Mesendoderm (in vitro differentiated cells): Measurements from ENCODE around the gene DNAI4.
"Not testable (repeated sequence)": the region's sequence is repeated elsewhere in the genome, so short reads cannot be mapped to it uniquely, and the experiment has no call there.

Experiments
- DNase-seq: peaks from one replicate; pipeline ENCODE4 v3.0.0; 2013
- H2AK5ac ChIP-seq: 2 replicates; pipeline ENCODE4 v1.6.1; 2013; ENCODE audit warnings: low read length, inconsistent platforms
- H2BK120ac ChIP-seq: 2 replicates; pipeline ENCODE4 v1.6.1; 2013; ENCODE audit warnings: low read depth, mild to moderate bottlenecking, low read length, moderate library complexity, mixed read lengths
- H2BK15ac ChIP-seq: replicated peaks from 2 replicates; pipeline ENCODE4 v1.6.1; 2013; ENCODE audit warnings: low read depth, mild to moderate bottlenecking, moderate library complexity
- H2BK5ac ChIP-seq: 2 replicates; pipeline ENCODE4 v1.6.1; 2013; ENCODE audit warnings: low read length, inconsistent platforms
- H3K18ac ChIP-seq: 2 replicates; pipeline ENCODE4 v1.6.1; 2013; ENCODE audit warnings: mild to moderate bottlenecking, low read length, mixed read lengths
- H3K23ac ChIP-seq: one replicate; pipeline ENCODE4 v1.6.1; 2013; ENCODE audit warnings: low read length
- H3K27ac ChIP-seq: 2 replicates; pipeline ENCODE4 v1.5.1; 2013; ENCODE audit warnings: low read depth, mild to moderate bottlenecking, inconsistent platforms, low read length, moderate library complexity
- H3K27me3 ChIP-seq: 2 replicates; pipeline ENCODE4 v1.6.1; 2013; ENCODE audit warnings: low read length, control low read depth, mild to moderate bottlenecking, inconsistent platforms; ENCODE audit not compliant: insufficient read depth, poor library complexity
- H3K36me3 ChIP-seq: 2 replicates; pipeline ENCODE4 v1.6.1; 2013; ENCODE audit warnings: low read length, inconsistent platforms; ENCODE audit not compliant: control insufficient read depth, insufficient read depth
- H3K4ac ChIP-seq: one replicate; pipeline ENCODE4 v1.6.1; 2013; ENCODE audit warnings: low read depth, mild to moderate bottlenecking, low read length, moderate library complexity
- H3K4me1 ChIP-seq: 2 replicates; pipeline ENCODE4 v1.6.1; 2013; ENCODE audit warnings: low read depth, low read length, inconsistent platforms; ENCODE audit not compliant: control insufficient read depth
- H3K4me2 ChIP-seq: 2 replicates; pipeline ENCODE4 v1.6.1; 2013; ENCODE audit warnings: low read length
- H3K4me3 ChIP-seq: 2 replicates; pipeline ENCODE4 v1.5.1; 2013; ENCODE audit warnings: mild to moderate bottlenecking, low read length
- H3K56ac ChIP-seq: one replicate; pipeline ENCODE4 v1.6.1; 2013; ENCODE audit warnings: low read length
- H3K79me1 ChIP-seq: 2 replicates; pipeline ENCODE4 v1.6.1; 2013; ENCODE audit warnings: low read length, inconsistent platforms
- H3K79me2 ChIP-seq: 2 replicates; pipeline ENCODE4 v1.6.1; 2013; ENCODE audit warnings: mild to moderate bottlenecking, low read length; ENCODE audit not compliant: control insufficient read depth, insufficient read depth
- H3K9ac ChIP-seq: 2 replicates; pipeline ENCODE4 v1.6.1; 2013; ENCODE audit warnings: low read length, inconsistent platforms
- H4K5ac ChIP-seq: one replicate; pipeline ENCODE4 v1.6.1; 2013; ENCODE audit warnings: low read length
- H4K8ac ChIP-seq: one replicate; pipeline ENCODE4 v1.6.1; 2013; ENCODE audit warnings: low read depth, mild to moderate bottlenecking, control low read depth, low read length, moderate library complexity
- WGBS: extraction: QIAGEN DNeasy Blood & Tissue Kit; methylation state at CpG from one replicate; pipeline ENCODE4 v1.1.7; 2013; ENCODE audit warnings: low lambda C conversion rate, missing lambda C conversion rate; ENCODE audit not compliant: insufficient coverage; ENCODE audit errors: extremely low coverage; 5-methylcytosine and 5-hydroxymethylcytosine counted together

Gene DNAI4

DNA sequence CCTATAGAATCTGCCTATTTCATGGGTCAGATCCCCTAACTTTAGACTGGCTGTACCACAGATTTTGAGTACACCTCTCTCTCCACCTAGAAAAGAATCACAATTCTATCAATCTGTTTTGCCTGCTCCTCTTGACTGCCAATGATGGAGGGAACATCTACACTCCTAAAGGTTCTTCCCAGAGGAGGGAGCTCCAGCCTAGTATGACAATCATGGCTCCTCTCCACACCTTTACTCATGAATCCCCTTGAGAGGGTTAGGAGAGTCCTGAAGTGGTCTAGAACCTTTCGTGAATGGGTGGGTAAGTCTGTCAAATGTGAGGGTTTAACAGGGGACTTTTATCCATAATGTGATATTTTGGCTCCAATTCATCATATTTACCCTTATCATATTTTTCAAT lies 48.0 kb downstream of the DNAI4 start:
- Histone ChIP-seq H3K79me1 (no peaks in the 10 kb centered on the region), H3K4ac (no peak overlapping the region), H4K5ac (no peak overlapping the region), H3K18ac (no peak overlapping the region), H3K4me3 (no peak overlapping the region), H3K27ac (no peak overlapping the region), H2AK5ac (no peak overlapping the region), H3K36me3 (no peaks in the 10 kb centered on the region), H2BK15ac (no peak overlapping the region), H4K8ac (no peak overlapping the region), H3K56ac (no peak overlapping the region), H3K4me2 (no peak overlapping the region), H3K27me3 (no peaks in the 10 kb centered on the region), H2BK5ac (no peak overlapping the region), H3K79me2 (no peaks in the 10 kb centered on the region), H2BK120ac (no peak overlapping the region), H3K4me1 (no peaks in the 10 kb centered on the region), H3K9ac (no peak overlapping the region), H3K23ac (no peak overlapping the region)
- DNase-seq, result peak; percentile 41
- WGBS, result no CpG with 5 or more reads among the region's 1 CpG

DNA sequence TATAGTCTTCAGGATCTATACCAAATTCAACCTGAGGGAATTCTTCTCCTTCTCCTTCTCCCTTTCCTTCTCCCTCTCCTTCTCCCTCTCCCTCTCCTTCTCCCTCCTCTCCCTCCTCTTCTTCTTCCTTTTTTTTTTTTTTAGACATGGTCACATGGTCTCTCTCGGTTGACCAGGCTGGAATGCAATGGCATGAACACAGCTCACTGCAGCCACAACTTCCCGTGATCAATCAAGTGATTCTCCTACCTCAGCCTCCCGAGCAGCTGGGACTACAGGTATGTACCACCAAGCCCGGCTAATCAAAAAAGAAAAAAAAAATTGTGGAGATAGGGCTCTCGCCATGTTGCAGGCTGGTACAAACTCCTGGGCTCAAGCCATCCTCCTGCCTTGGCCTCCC lies 51.5 kb downstream of the DNAI4 start:
- H3K4me3 ChIP-seq, result no peak overlapping the region
- no peak overlapping the region for H3K18ac ChIP-seq
- H3K9ac ChIP-seq, result no peak overlapping the region
- no peak overlapping the region for H3K27ac ChIP-seq
- no peak overlapping the region for H4K5ac ChIP-seq
- H3K4me1 ChIP-seq, result no peaks in the 10 kb centered on the region
- WGBS, result no CpG with 5 or more reads among the region's 5 CpGs
- no peak for DNase-seq
- H3K27me3 ChIP-seq, result no peaks in the 10 kb centered on the region
- no peak overlapping the region for H3K56ac ChIP-seq
- no peak overlapping the region for H2AK5ac ChIP-seq
- no peaks in the 10 kb centered on the region for H3K79me1 ChIP-seq
- H2BK5ac ChIP-seq, result no peak overlapping the region
- no peaks in the 10 kb centered on the region for H3K36me3 ChIP-seq
- H3K4ac ChIP-seq, result no peak overlapping the region
- H2BK120ac ChIP-seq, result no peak overlapping the region
- H3K79me2 ChIP-seq, result no peaks in the 10 kb centered on the region
- H4K8ac ChIP-seq, result no peak overlapping the region
- H3K23ac ChIP-seq, result no peak overlapping the region
- H2BK15ac ChIP-seq, result no peak overlapping the region
- H3K4me2 ChIP-seq, result no peak overlapping the region

DNA sequence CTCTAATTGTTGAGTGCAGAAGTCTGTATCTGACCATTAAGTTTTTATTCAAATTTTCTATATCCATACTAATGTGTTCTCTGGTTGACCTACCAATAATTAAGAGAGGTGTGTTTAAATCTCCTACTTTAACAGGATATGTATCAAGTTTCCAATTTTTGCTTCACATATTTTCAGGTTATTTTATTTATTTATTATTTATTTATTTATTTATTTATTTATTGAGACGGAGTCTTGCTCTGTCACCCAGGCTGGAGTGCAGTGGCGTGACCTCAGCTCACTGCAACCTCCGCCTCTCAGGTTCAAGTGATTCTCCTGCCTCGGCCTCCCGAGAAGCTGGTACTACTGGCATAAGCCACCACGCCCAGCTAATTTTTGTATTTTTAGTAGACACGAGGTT lies 52.6 kb downstream of the DNAI4 start:
- H3K79me1 ChIP-seq, H3K27me3 ChIP-seq, H3K27ac ChIP-seq, H3K9ac ChIP-seq, H2BK120ac ChIP-seq, H3K23ac ChIP-seq, H2AK5ac ChIP-seq, H3K4me2 ChIP-seq, H3K4me1 ChIP-seq, H2BK5ac ChIP-seq, H3K18ac ChIP-seq, H3K79me2 ChIP-seq, H3K4me3 ChIP-seq, H4K5ac ChIP-seq, DNase-seq, H2BK15ac ChIP-seq, H4K8ac ChIP-seq, H3K36me3 ChIP-seq, H3K4ac ChIP-seq, H3K56ac ChIP-seq: not testable (repeated sequence)
- WGBS, result no CpG with 5 or more reads among the region's 7 CpGs

DNA sequence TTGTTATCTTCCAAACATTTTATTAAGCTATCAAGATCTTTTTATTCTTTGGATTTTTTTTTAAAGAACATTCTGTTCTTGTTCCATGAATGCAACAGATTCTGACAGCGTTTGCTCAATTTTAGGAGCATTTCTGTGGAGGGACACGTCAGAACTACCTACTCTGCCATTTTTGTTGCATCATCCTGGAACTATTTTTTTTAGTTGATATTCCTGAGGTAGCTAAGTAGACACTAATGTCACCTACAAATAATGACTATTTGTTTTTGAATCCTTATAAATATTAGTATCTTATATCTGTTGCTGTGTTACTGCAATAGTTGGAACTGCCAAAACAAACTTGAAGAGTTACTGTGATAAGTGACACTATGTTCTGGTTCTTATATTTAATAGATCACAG lies 57.2 kb downstream of the DNAI4 start:
- DNase-seq, result no peak
- Histone ChIP-seq H2BK15ac (no peak overlapping the region), H4K5ac (no peak overlapping the region), H3K4me2 (no peak overlapping the region), H3K27ac (no peak overlapping the region), H4K8ac (no peak overlapping the region), H3K56ac (no peak overlapping the region), H3K4me3 (no peak overlapping the region), H3K79me2 (no peaks in the 10 kb centered on the region), H2BK120ac (no peak overlapping the region), H3K27me3 (no peaks in the 10 kb centered on the region), H3K79me1 (no peaks in the 10 kb centered on the region), H3K9ac (no peak overlapping the region), H2BK5ac (no peak overlapping the region), H3K36me3 (no peaks in the 10 kb centered on the region), H3K4ac (no peak overlapping the region), H3K18ac (no peak overlapping the region), H2AK5ac (no peak overlapping the region), H3K23ac (no peak overlapping the region), H3K4me1 (no peaks in the 10 kb centered on the region)
- WGBS, result no CpG with 5 or more reads among the region's 2 CpGs

DNA sequence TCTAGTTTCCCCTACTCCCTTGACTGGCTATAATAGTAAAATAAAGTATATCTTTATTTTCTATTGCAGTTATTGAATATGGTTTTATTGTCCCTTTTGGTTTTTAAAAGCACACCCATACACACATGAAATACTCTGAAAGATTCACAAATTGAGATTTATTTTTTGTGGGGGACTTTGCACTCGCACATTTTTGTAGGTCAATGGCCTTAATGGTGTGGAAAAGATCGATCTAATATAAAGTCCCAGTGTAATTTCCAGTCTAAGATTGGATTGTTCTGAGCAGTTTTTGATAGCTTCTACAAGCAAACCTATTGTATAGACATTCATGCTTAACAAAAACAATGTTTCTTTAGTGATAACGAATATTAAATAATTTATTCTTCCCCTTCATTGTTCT lies 64.1 kb downstream of the DNAI4 start:
- H3K56ac ChIP-seq, result no peak overlapping the region
- H2BK120ac ChIP-seq, result no peak overlapping the region
- no peak overlapping the region for H4K5ac ChIP-seq
- no peak overlapping the region for H3K9ac ChIP-seq
- H2BK15ac ChIP-seq, result no peak overlapping the region
- H3K18ac ChIP-seq, result no peak overlapping the region
- H3K36me3 ChIP-seq, result no peaks in the 10 kb centered on the region
- H3K4ac ChIP-seq, result no peak overlapping the region
- no peaks in the 10 kb centered on the region for H3K4me1 ChIP-seq
- no peaks in the 10 kb centered on the region for H3K27me3 ChIP-seq
- H2AK5ac ChIP-seq, result no peak overlapping the region
- no peak overlapping the region for H3K27ac ChIP-seq
- H3K79me2 ChIP-seq, result no peaks in the 10 kb centered on the region
- no peak overlapping the region for H3K4me3 ChIP-seq
- H4K8ac ChIP-seq, result no peak overlapping the region
- H3K79me1 ChIP-seq, result no peaks in the 10 kb centered on the region
- no peak overlapping the region for H2BK5ac ChIP-seq
- no peak overlapping the region for H3K4me2 ChIP-seq
- WGBS, result no CpG with 5 or more reads among the region's 3 CpGs
- no peak for DNase-seq
- no peak overlapping the region for H3K23ac ChIP-seq

DNA sequence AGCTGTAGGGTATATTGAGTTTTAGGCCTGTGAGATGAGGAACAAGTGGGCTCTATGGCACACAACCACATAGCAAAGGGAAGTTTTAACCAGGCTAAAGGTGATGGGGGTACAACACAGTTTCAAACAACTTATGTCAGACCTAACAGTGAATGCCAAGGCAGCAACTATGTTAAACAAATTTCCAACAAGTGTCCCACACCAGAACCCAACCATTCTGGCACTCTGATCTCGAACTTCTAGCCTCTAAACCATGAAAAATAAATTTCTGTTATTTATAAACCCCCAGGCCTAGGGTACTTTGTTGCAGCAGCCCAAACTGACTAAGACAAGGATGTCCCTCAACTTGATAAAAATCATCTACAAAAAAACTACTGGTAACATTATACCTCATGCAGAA lies 71.3 kb downstream of the DNAI4 start:
- Histone ChIP-seq H3K4ac (no peak overlapping the region), H4K8ac (no peak overlapping the region), H3K4me2 (no peak overlapping the region), H2BK120ac (no peak overlapping the region), H2BK5ac (no peak overlapping the region), H3K18ac (no peak overlapping the region), H3K23ac (no peak overlapping the region), H3K4me1 (no peaks in the 10 kb centered on the region), H4K5ac (no peak overlapping the region), H3K27ac (no peak overlapping the region), H3K56ac (no peak overlapping the region), H3K9ac (no peak overlapping the region), H3K4me3 (no peak overlapping the region), H2BK15ac (no peak overlapping the region), H3K79me1 (no peaks in the 10 kb centered on the region), H2AK5ac (no peak overlapping the region), H3K79me2 (no peaks in the 10 kb centered on the region), H3K36me3 (no peaks in the 10 kb centered on the region), H3K27me3 (no peaks in the 10 kb centered on the region)
- DNase-seq, result no peak
- no CpG with 5 or more reads among the region's 1 CpG for WGBS
